Fibroblast of villous mesenchyme (primary cell): ENCODE data around the gene ERCC6L. TPM values are rescaled to one million over a fixed set of nuclear protein-coding genes. Genes with fewer than 3 reads are reported as not detected.

ENCODE experiments used
- DNase-seq: peaks from one replicate; pipeline ENCODE4 v3.0.0-alpha.2; 2010; ENCODE audit warnings: low read depth
- H3K4me3 ChIP-seq: 2 replicates; pipeline ENCODE4 v1.5.1; 2011; ENCODE audit warnings: low read depth, mild to moderate bottlenecking, low read length
- CTCF ChIP-seq: IDR thresholded peaks from 2 replicates; pipeline ENCODE4 v1.5.1; 2012; ENCODE audit warnings: low read depth, mild to moderate bottlenecking, low read length; ENCODE audit not compliant: insufficient read depth
- total RNA-seq: library from RNA; depleted of rRNA; stranded (reverse); fragments of >200 nt; gene quantifications from 2 replicates; pipeline ENCODE4 v1.2.3, GENCODE V29; 2012

ERCC6L gene
- total RNA-seq, 1 donor: 5.6 TPM

DNA sequence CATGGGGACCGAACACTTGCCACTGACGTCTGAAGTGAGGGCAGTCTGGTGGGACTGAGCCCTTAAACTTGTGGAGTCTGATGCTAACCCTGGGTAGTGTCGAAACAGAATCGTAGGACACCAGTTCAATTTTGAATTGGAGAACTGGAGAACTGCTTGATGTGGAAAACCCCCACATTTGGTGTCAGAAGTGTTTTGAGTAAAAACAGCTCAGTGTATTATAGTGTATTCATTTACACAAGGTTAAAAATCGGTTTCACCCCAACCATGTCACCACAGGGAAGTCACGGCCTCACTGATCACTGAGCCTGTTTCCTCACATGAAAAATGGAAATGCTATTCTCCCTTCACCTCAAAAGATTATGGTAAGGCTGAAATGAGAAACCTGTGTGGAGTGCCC lies 35.4 kb downstream of the ERCC6L start:
- TF ChIP-seq CTCF: no peak
- no peak overlapping the region for H3K4me3 ChIP-seq
- no peak for DNase-seq

- no peak for DNase-seq
Observed at GRCh38 chrX:72202792-72203401, 35.9 kb downstream of the ERCC6L start.

GRCh38 chrX:72201836-72202536 lies 36.8 kb downstream of the ERCC6L start:
- no peak for TF ChIP-seq CTCF
- DNase-seq: peak; percentile 61
- H3K4me3 ChIP-seq: no peak overlapping the region

More at GRCh38 chrX:72202792-72203401, 35.9 kb downstream of the ERCC6L start:
- no peak overlapping the region for H3K4me3 ChIP-seq
- no peak for TF ChIP-seq CTCF

- H3K4me3 ChIP-seq: no peak overlapping the region
- no peak for TF ChIP-seq CTCF
- no peak for DNase-seq
Observed at GRCh38 chrX:72182924-72183323, 55.9 kb downstream of the ERCC6L start.

GRCh38 chrX:72181178-72182125 lies 57.4 kb downstream of the ERCC6L start, which contains the start of gene PIN4:
PIN4 (plus strand) TSS chrX:72181757; CDS start chrX:72181786, 29 bp downstream.
- no peak for TF ChIP-seq CTCF

DNA sequence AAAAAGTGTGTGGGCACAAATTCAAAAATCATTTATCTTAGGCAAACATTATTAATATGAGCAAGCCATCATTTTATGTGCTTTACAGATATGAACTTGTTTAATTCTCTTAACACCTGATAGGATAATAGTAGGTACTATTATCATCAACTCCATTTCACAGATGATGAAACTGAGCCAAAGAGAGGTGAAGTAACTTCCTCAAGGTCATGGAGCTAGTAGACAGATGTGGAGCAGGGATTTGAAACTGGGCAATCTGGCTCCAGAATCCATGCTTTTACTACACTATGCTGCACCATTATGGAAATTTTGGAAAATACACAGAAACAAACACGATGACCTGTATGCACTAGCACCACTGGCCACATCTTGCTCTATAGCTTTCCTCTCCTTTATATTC lies 58.3 kb downstream of the ERCC6L start:
- DNase-seq: no peak

More at GRCh38 chrX:72181178-72182125, 57.4 kb downstream of the ERCC6L start, which contains the start of gene PIN4:
- DNase-seq: peak; percentile 97
- peak within 1 kb of the TSS; percentile 86 for H3K4me3 ChIP-seq

More for the DNA sequence above, 58.3 kb downstream of the ERCC6L start:
- TF ChIP-seq CTCF: no peak
- peak overlapping the region; percentile 86 for H3K4me3 ChIP-seq
